GM12873 (cell line): ENCODE results near the gene GPM6B.

Source experiments
- CTCF ChIP-seq: IDR thresholded peaks from 2 replicates; pipeline ENCODE4 v1.5.1; 2012; ENCODE audit warnings: low read depth, mild to moderate bottlenecking, moderate library complexity, low read length, control low read depth; ENCODE audit not compliant: insufficient read depth; ENCODE audit errors: missing control alignments

Gene GPM6B

GRCh38 chrX:13797512-13797911, 19.4 kb downstream of the GPM6B start:
- TF ChIP-seq CTCF, result no peak

- TF ChIP-seq CTCF, result no peak
Measured at GRCh38 chrX:13794417-13794816, 22.5 kb downstream of the GPM6B start.

- no peak for TF ChIP-seq CTCF
Measured at GRCh38 chrX:13793897-13794296, 23.0 kb downstream of the GPM6B start.

- TF ChIP-seq CTCF, result no peak
Measured at GRCh38 chrX:13791559-13791958, 25.3 kb downstream of the GPM6B start.

- no peak for TF ChIP-seq CTCF
Measured at GRCh38 chrX:13791145-13791544, 25.7 kb downstream of the GPM6B start.

- no peak for TF ChIP-seq CTCF
Measured at GRCh38 chrX:13790206-13791131, 26.4 kb downstream of the GPM6B start.

- TF ChIP-seq CTCF, result no peak
Measured at GRCh38 chrX:13786048-13786447, 30.8 kb downstream of the GPM6B start.
